ENCODE data around the gene MPRIP.
"Not testable (repeated sequence)": the region's sequence is repeated elsewhere in the genome, so short reads cannot be mapped to it uniquely, and the experiment has no call there.

Gene MPRIP

GRCh38 chr17:17001874-17002520 is 40.3 kb upstream of the MPRIP start:
- TF ChIP-seq POLR2A (IDR thresholded peaks at IDR 0.05; ENCODE audit: low read depth, low read length), result no peak
- TF ChIP-seq PAX5 (IDR thresholded peaks at IDR 0.05; ENCODE audit: insufficient read depth, low read length, severe bottlenecking), result no peak
- TF ChIP-seq POU2F2 (IDR thresholded peaks at IDR 0.05; ENCODE audit: low read depth, low read length), result no peak
- TF ChIP-seq POLR2AphosphoS5 (IDR thresholded peaks at IDR 0.05; ENCODE audit: low read depth, low read length), result no peak
- no peak for TF ChIP-seq TAF1 (IDR thresholded peaks at IDR 0.05; ENCODE audit: low read depth, low read length)
- no peak for TF ChIP-seq SPI1 (IDR thresholded peaks at IDR 0.05; ENCODE audit: low read depth, low read length)
- DNase-seq (ENCODE audit: insufficient read length, low spot score) (peak; percentile 94), FAIRE-seq (peak; percentile 95)

GRCh38 chr17:17002731-17003715 is 39.2 kb upstream of the MPRIP start:
- not testable (repeated sequence) for DNase-seq (ENCODE audit: insufficient read length, low spot score); FAIRE-seq

- peak; percentile 31 for FAIRE-seq
- no peak for DNase-seq (ENCODE audit: insufficient read length, low spot score)
These were observed 37.8 kb upstream of the MPRIP start for GRCh38 chr17:17004251-17004996.

GRCh38 chr17:17004997-17005614 is 37.2 kb upstream of the MPRIP start:
- not testable (repeated sequence) for FAIRE-seq; DNase-seq (ENCODE audit: insufficient read length, low spot score)

More at GRCh38 chr17:17004251-17004996, 37.8 kb upstream of the MPRIP start:
- TF ChIP-seq POLR2AphosphoS5 (IDR thresholded peaks at IDR 0.05; ENCODE audit: low read depth, low read length), result no peak
- no peak for TF ChIP-seq SPI1 (IDR thresholded peaks at IDR 0.05; ENCODE audit: low read depth, low read length)
- TF ChIP-seq TAF1 (IDR thresholded peaks at IDR 0.05; ENCODE audit: low read depth, low read length), result no peak
- TF ChIP-seq PAX5 (IDR thresholded peaks at IDR 0.05; ENCODE audit: insufficient read depth, low read length, severe bottlenecking), result no peak
- TF ChIP-seq POU2F2 (IDR thresholded peaks at IDR 0.05; ENCODE audit: low read depth, low read length), result no peak
- no peak for TF ChIP-seq POLR2A (IDR thresholded peaks at IDR 0.05; ENCODE audit: low read depth, low read length)

- not testable (repeated sequence) for DNase-seq (ENCODE audit: insufficient read length, low spot score); FAIRE-seq
These were observed 34.4 kb upstream of the MPRIP start for GRCh38 chr17:17007891-17008290.

GRCh38 chr17:17008621-17009397 is 33.4 kb upstream of the MPRIP start:
- DNase-seq (ENCODE audit: insufficient read length, low spot score); FAIRE-seq: not testable (repeated sequence)

- not testable (repeated sequence) for DNase-seq (ENCODE audit: insufficient read length, low spot score)
- FAIRE-seq, result peak; percentile 68
These were observed 32.3 kb upstream of the MPRIP start for GRCh38 chr17:17009972-17010371.

- FAIRE-seq; DNase-seq (ENCODE audit: insufficient read length, low spot score): not testable (repeated sequence)
These were observed 31.7 kb upstream of the MPRIP start for GRCh38 chr17:17010545-17011034.

GRCh38 chr17:17011043-17011907 is 31.0 kb upstream of the MPRIP start:
- not testable (repeated sequence) for DNase-seq (ENCODE audit: insufficient read length, low spot score); FAIRE-seq

GRCh38 chr17:17013828-17014747 is 28.2 kb upstream of the MPRIP start:
- not testable (repeated sequence) for FAIRE-seq; DNase-seq (ENCODE audit: insufficient read length, low spot score)

- FAIRE-seq; DNase-seq (ENCODE audit: insufficient read length, low spot score): not testable (repeated sequence)
These were observed 27.5 kb upstream of the MPRIP start for GRCh38 chr17:17014748-17015124.
